GM18909 (cell line): Measurements from ENCODE around the gene MMP28.

ENCODE experiments used
- ATAC-seq: cut with Tn5 transposase; IDR thresholded peaks from one replicate; pipeline ENCODE4 v1.9.1; 2021; ENCODE audit warnings: mild to moderate bottlenecking; ENCODE audit not compliant: unreplicated experiment, poor library complexity

The MMP28 gene

DNA sequence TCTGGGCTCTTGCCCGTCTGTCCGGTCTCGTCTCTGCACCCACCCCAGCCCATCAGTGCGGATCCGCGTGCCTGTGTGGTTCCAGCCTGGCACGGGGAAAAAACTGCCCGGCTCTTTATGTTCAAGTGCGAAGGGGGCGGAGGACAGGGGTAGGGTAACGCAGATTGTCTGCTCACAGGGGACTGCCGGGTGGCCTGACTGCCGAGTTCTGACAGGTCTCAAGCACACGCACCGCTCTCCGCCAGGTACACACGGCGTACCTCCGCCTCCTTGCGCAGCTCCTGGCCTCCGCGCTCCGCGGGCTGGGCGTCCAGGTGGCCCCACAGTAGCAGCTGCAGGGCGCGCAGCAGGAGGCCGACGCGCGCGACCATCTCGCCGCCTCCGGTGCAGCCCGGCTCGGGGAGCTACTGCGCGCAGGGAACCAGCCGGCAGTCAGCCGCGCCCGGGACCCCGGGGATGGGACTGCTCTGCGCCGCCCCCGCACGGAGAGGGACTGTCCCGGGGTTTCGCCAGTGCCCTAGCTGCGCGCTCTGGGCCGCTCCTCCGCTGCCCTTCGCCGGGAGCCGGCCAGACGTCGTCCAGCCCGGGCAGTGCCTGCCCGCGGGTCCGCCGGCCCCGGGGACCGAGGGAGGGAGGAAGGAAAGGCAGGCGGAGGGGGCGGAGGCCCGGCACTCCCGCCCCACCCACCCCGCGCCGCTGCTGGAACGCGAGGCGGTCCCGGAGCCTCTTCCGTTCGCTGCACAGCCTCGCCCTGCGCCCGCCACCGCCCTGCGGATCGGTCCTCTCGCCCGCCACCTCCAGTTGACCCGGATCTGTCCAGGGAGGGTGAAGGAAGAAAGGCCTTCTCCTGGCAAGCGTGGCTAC is at the start of gene MMP28:
TSS of gene MMP28 (minus strand) at position 635 of the 864 bp plus-strand sequence. CDS start at position 371, 264 bp downstream.
- no peak for ATAC-seq

DNA sequence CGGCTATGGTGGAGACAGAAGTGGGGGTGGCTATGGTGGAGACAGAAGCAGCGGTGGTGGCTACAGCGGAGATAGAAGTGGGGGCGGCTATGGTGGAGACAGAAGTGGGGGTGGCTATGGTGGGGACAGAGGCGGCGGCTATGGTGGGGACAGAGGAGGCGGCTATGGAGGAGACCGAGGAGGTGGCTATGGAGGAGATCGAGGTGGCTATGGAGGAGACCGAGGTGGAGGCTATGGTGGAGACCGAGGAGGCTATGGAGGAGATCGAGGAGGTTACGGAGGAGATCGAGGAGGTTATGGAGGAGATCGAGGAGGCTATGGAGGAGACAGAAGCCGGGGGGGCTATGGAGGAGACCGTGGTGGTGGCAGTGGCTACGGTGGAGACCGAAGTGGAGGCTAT is 49.1 kb upstream of the MMP28 start:
- no peak for ATAC-seq

- ATAC-seq = no peak
Observed at GRCh38 chr17:35843698-35844097, 48.3 kb upstream of the MMP28 start.

GRCh38 chr17:35842239-35842638 is 46.8 kb upstream of the MMP28 start:
- ATAC-seq = no peak

DNA sequence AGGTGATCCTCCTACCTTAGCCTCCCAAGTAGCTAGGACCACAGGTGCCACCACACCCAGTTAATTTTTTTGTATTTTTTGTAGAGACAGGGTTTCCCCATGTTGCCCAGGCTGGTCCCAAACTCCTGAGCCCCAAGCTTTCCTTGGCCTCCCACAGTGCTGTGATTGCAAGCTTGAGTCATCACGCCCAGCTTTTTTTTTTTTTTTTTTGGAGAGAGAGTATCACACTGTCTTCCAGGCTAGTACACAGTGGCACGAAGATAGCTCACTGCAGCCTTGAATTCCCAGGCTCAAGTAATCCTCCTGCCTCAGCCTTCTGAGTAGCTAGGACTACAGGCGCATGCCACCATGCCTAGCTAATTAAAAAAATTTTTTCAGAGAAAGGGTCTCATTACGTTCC is 46.1 kb upstream of the MMP28 start:
- no peak for ATAC-seq

DNA sequence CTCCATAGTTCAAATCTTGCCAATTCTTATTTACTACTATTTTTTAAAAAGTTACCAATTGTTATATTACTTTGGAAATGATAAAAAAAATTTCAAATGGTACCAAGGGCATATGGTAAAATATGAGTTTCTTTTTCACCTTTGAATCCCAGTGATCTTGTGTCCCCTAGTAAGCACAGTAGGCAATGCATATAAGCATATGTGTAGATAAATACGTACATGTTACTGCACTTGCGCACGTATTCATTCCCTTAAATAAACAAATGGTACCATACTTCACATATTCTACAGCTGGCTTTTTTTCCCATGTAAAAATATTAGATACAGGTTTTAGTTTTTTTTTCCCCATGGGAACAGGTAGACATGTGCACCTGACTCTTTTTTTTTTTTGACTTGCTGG is 45.7 kb upstream of the MMP28 start:
- ATAC-seq = no peak

- no peak for ATAC-seq
Observed at GRCh38 chr17:35825206-35825605, 29.8 kb upstream of the MMP28 start.

GRCh38 chr17:35821308-35821707 is 25.9 kb upstream of the MMP28 start:
- ATAC-seq = no peak

DNA sequence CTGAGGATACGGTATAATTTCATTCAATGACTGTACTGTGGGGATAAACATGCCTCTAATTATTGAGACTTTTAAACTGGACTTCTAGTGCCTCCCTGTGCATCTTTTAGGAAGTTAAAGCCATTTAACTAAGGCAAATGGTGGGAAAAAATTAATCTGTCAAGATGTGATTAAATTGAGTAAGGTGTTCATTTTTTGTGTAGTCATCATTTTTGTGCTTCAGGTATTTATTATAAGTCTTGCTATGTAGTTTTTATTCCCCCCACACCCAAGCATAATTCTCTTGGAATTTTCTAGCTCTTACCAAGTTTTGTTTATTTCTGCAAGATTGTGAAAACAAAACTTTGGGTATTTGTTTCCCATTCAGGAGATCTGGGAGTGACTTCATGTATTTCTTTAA is 24.0 kb upstream of the MMP28 start:
- no peak for ATAC-seq

DNA sequence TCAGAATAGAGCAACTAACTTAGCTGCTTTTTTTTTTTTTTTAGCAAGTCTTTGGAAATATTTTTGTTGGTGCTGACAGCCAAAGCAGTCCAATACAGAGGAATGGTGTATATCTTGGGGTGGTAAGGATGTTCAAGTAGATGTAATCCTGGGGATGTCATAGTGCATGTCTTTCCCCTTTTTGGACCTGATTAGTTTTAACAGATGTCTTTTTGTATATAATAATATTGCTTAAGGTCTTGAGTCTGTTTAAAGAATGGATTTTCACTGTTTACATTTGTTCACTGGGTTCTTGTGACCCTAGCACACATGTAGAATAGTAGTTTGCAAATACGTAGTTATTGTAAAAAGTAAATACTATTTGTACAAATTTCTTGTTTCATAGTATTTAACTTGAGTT is 21.8 kb upstream of the MMP28 start:
- no peak for ATAC-seq

- no peak for ATAC-seq
Observed at GRCh38 chr17:35816723-35817122, 21.3 kb upstream of the MMP28 start.

DNA sequence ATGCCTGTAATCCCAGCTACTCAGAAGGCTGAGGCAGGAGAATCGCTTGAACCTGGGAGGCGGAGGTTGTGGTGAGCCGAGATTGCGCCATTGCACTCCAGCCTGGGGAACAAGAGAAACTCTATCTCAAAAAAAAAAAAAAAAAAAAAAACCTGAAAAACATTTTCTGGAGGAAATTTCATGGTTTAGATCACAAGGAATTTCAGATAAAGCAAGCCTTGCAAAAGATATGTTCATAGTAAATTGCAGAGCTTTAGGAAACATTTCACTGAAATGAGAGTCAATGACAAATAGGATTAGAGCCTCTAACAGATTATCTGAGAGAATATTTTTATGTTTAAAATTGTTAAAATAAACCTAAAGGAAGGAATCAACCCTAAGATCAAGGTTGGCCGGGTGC is 17.0 kb upstream of the MMP28 start:
- ATAC-seq = no peak

DNA sequence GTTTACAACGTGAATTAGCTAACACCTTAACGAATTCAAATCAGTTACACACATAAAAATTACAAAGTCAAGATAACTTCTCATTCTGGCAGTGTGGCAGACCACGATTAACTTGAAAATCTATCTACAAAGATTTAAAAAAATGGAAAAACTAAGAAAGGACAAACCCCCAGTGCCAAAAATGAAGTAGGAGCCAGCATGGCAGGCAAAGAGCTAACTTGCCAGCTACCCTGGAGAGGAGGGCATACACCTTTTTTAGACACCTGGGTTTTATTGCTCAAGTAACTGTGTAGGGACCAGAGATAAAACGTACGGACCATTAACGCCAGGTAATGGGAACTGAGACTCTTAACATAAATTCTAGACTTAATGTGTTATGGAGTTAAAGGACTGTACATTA is 16.3 kb upstream of the MMP28 start:
- no peak for ATAC-seq

- ATAC-seq = no peak
Observed at GRCh38 chr17:35809855-35810461, 14.5 kb upstream of the MMP28 start.

DNA sequence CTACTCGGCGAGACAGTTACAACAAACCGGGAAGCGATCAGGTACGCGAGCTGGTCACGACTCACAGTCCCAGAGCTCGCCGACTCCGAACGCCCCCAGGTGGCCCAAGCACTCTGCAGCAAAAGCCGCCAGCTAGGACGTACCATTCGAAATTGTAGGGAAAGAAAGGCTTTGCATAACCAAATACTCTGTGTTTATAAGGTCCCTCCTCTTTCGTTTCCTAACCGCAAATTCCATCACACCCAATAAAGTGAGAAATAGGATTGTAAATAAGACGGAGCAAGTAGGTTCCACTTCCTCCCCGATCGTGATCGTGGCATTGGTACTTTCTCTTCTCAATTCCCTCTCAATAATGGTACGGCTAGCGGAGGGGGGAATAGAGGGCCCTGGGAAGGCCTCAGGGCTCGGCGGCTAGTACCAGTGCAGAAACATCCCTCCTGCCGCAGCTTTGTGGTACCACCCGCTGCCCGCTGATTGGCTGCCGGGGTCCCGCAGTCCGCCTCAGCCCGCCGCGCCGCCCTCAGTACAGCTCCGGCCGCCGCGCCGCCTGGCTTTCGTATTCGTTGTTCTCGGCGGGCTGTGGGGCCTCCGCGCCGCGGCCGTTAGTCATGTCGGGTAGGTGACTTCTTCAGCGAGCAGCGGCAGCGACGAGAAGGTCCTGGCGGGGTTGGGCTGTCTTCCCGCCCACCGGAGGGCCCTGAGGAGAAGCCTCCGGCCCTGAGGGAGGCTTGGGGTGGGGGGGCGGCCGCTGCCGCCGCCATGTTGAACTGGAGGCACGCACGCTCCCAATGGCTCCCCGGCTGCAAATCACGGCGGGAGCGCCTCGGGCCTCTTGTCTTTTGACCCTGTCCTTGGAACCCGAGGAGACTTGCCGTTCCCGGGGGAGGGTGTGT is 13.8 kb upstream of the MMP28 start, which contains the start of gene TAF15:
TSS of gene TAF15 (plus strand) at position 523 of the 893 bp plus-strand sequence. CDS start at position 609, 86 bp downstream.
- peak; percentile 95 for ATAC-seq

DNA sequence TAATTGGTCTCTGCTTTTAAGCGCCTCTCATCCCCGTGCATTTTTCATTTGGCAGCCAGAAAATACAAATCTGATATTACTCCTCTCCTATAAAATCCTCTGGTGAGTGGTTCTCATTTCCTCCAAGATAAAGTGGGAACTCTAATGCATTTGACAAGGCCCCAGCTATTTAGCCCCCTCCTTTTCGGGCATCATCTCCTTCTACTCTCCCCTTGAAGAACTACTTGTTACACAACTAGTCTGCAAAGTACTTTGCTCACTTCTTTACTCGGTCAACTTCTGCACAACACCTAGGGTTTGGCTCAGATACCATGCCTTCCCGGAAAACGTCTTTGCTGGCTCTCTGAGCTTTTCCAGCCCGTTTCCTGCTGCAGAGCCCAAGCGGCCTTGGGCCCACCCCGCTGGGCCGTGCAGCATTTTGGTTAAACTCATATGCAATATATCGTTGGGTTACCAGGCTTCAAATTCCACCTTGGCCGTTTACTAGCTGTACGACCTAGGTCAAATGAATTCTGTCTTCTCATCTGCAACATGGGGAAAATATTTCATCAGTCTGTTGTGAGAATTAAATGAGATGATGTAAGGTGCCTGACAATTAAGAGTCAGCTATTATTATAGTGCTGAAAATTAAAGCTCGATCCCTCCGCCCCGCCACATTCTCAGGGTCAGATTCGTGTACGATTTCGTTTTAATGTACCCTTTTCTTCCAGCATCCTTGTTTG is 13.0 kb upstream of the MMP28 start:
- no peak for ATAC-seq

- no peak for ATAC-seq
Observed at GRCh38 chr17:35807371-35808144, 12.1 kb upstream of the MMP28 start.

DNA sequence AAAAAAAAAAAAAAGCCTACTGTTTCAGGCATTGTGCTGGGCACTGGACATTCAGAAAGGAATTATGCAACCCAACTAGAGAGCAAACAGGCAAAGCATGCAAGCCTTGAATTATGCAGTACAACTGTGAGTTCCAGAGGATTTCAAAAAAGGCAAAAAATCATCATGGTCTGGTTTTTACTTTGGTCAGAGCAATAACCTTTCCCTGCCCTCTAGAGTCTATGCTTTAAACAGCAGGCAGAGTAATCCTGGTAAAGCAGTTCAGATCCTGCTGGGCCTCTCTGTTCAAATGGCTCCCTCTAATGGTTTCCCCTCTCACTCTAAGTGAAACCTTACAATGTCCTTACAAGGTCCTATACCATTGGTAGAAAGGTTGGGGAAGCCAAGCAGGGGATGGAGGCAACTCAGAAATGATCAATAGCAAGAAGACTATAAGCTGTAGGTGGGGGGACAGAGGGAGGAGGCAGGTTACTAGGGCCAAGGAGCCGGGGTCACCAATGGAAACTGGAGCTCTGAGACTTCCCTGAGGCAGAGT is 9.3 kb upstream of the MMP28 start:
- no peak for ATAC-seq

- ATAC-seq = no peak
Observed at GRCh38 chr17:35801583-35802224, 6.3 kb upstream of the MMP28 start.
